HL-60 (cell line): ENCODE data around the gene IFITM10.

ENCODE experiments used
- DNase-seq, 2 experiments: peaks; one replicate each; pipeline ENCODE4 v3.0.0-alpha.2; 2010 to 2020; ENCODE audit warnings: low read depth in 1 of 2, low spot score in 1 of 2
- H3K27ac ChIP-seq: fragments of 250-450 bp; sonication (Bioruptor Pico); replicated peaks from 2 replicates; pipeline ENCODE4 v1.5.1; 2020; ENCODE audit warnings: mild to moderate bottlenecking, moderate library complexity
- H3K27me3 ChIP-seq: fragments of 250-450 bp; sonication (Bioruptor Pico); 2 replicates; pipeline ENCODE4 v1.5.1; 2021; ENCODE audit warnings: mild to moderate bottlenecking, moderate library complexity; ENCODE audit not compliant: insufficient read depth, poor library complexity, severe bottlenecking
- H3K4me3 ChIP-seq: replicated peaks from 2 replicates; pipeline ENCODE4 v1.5.1; 2011; ENCODE audit warnings: mild to moderate bottlenecking, control low read depth, low read length; ENCODE audit not compliant: insufficient read depth
- GABPA ChIP-seq: IDR thresholded peaks from 2 replicates; pipeline ENCODE4 v1.6.1; 2012; ENCODE audit warnings: low read depth
- POLR2AphosphoS5 ChIP-seq: IDR thresholded peaks from 2 replicates; pipeline ENCODE4 v1.6.1; 2012; ENCODE audit warnings: low read depth
- SPI1 ChIP-seq: IDR thresholded peaks from 2 replicates; pipeline ENCODE4 v1.6.1; 2012; ENCODE audit warnings: low read depth, mild to moderate bottlenecking, borderline replicate concordance
- TF ChIP-seq, protein P1 (sequence below): IDR thresholded peaks from one replicate; pipeline ENCODE4 v1.5.1; 2011; ENCODE audit warnings: low read length, control low read depth, inconsistent platforms; ENCODE audit not compliant: insufficient read depth
- TF ChIP-seq, protein P2 (sequence below): IDR thresholded peaks from 2 replicates; pipeline ENCODE4 v1.6.1; 2012; ENCODE audit warnings: low read depth; ENCODE audit not compliant: insufficient replicate concordance

IFITM10 gene

DNA sequence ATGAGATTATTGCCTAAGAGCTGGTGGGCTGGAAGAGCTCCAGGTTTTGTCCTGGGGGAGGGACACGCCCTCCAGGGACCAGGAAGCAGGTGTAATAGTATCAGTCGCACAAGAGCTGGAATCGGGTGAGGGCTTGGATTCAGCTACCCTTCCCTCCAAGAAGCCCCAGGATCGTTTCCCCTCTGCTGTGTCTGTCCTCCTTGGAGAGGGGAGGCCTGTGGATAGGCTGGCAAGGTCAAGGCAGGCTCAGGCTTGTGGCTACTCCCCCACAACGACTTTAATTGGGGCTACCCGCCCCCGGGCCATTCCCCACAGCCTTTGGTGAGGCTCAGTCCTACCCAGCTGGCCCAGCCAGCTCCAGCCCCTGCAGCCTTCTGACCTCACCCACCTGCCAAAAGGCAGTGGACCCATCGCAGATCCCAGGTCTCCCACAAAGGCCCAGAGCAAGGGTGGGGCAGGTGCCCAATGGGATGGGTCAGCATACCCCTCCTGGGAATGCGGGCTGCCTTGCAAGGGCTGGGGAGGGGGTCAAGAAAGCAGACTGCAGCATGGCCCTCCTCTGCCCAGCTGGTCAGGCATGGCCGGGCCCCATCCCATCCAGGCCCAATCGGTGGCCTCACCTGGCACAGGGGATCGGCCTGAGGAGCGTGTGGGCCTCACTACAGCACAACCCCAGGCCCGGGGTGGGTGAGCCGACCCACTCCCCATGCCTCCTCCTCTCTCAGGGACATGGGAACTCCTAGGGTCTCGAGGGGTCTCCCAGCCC, 12.3 kb upstream of the IFITM10 start:
- peak; percentile 30 to 89 for DNase-seq
- TF ChIP-seq, protein P1, sequence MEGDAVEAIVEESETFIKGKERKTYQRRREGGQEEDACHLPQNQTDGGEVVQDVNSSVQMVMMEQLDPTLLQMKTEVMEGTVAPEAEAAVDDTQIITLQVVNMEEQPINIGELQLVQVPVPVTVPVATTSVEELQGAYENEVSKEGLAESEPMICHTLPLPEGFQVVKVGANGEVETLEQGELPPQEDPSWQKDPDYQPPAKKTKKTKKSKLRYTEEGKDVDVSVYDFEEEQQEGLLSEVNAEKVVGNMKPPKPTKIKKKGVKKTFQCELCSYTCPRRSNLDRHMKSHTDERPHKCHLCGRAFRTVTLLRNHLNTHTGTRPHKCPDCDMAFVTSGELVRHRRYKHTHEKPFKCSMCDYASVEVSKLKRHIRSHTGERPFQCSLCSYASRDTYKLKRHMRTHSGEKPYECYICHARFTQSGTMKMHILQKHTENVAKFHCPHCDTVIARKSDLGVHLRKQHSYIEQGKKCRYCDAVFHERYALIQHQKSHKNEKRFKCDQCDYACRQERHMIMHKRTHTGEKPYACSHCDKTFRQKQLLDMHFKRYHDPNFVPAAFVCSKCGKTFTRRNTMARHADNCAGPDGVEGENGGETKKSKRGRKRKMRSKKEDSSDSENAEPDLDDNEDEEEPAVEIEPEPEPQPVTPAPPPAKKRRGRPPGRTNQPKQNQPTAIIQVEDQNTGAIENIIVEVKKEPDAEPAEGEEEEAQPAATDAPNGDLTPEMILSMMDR, result no peak
- TF ChIP-seq GABPA (no peak), POLR2AphosphoS5 (no peak), SPI1 (no peak)
- TF ChIP-seq, protein P2, sequence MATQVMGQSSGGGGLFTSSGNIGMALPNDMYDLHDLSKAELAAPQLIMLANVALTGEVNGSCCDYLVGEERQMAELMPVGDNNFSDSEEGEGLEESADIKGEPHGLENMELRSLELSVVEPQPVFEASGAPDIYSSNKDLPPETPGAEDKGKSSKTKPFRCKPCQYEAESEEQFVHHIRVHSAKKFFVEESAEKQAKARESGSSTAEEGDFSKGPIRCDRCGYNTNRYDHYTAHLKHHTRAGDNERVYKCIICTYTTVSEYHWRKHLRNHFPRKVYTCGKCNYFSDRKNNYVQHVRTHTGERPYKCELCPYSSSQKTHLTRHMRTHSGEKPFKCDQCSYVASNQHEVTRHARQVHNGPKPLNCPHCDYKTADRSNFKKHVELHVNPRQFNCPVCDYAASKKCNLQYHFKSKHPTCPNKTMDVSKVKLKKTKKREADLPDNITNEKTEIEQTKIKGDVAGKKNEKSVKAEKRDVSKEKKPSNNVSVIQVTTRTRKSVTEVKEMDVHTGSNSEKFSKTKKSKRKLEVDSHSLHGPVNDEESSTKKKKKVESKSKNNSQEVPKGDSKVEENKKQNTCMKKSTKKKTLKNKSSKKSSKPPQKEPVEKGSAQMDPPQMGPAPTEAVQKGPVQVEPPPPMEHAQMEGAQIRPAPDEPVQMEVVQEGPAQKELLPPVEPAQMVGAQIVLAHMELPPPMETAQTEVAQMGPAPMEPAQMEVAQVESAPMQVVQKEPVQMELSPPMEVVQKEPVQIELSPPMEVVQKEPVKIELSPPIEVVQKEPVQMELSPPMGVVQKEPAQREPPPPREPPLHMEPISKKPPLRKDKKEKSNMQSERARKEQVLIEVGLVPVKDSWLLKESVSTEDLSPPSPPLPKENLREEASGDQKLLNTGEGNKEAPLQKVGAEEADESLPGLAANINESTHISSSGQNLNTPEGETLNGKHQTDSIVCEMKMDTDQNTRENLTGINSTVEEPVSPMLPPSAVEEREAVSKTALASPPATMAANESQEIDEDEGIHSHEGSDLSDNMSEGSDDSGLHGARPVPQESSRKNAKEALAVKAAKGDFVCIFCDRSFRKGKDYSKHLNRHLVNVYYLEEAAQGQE, result no peak
- no peaks in the 10 kb centered on the region for H3K27me3 ChIP-seq
- peak overlapping the region; percentile 79 for H3K27ac ChIP-seq
- peak overlapping the region; percentile 92 for H3K4me3 ChIP-seq

DNA sequence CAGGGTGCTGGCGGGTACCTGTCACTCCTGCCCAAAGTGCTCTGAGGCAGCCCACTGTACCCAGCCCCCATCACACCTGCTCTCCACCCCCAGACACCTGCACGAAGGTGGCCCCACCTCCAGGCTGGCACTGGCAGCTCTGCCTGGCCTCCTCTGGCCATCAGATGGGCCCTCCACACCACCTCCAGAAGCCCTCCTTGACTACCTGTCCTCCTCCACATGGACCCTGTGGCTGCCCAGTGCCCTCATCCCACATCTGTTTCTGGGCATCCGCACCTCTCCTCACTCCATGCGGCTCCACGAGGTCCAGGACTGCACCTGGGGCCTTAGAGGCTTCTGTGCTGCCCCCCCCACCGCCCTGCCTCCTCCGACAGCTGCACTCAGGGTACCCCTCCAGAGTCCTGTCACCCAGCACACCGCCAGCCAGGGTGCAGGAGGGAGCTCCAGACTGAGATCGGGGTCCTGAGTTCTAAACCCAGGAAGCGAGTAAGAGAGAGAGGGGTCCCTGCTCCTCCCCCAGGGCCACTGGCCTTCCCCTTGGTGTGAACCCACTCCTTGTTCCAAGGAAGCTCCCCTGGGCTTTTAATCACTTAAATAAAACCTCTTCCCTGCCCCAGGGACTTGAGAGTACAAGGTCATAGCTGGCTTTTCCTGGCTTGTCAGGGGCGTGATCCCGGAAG, 11.6 kb upstream of the IFITM10 start:
- Histone ChIP-seq H3K27me3 (no peaks in the 10 kb centered on the region), H3K4me3 (peak overlapping the region; percentile 92), H3K27ac (peak overlapping the region; percentile 79)
- TF ChIP-seq POLR2AphosphoS5, result no peak
- TF ChIP-seq, protein P2, result no peak
- TF ChIP-seq, protein P1, result no peak
- TF ChIP-seq SPI1, result no peak
- TF ChIP-seq GABPA, result no peak
- no peak for DNase-seq

DNA sequence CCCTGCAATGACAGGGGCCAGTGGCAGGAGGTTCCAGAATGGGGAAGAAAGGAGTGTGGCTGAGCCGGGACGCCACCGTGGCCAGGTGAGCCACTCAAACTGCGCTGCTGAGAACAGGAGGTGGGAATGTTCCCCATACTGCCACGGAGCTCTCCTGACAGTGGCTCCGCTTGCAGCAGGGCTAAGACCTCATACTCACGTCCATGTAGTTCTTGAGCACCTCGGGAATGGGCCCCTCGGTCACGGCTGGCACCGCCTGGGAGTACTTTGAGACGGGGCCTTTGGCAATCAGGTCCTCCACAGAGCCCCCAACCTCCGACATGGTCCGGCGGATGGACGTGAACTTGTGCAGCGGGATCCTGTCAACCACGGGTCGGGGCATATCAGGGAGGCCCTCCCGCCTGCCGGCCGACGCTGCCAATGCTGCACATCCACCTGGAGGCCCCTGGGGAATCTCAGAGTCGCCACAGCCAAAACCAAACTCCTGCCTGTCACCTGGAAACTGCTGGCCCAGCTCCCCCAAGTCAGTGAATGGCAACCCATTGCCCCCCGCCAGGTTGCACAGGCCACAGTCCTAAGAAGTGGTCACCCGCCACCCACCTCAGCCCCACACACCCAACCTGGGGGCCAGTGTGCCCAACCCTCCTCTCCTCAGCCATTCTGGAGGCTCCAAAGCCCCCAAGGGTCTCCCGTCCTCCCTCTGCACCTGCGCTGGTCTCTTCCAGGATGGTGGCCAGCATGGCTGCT, 10.9 kb upstream of the IFITM10 start:
- Histone ChIP-seq H3K4me3 (peak overlapping the region; percentile 92), H3K27ac (peak overlapping the region; percentile 79), H3K27me3 (no peaks in the 10 kb centered on the region)
- DNase-seq, result no peak
- no peak for TF ChIP-seq SPI1
- TF ChIP-seq GABPA, result no peak
- TF ChIP-seq, protein P2, result no peak
- TF ChIP-seq, protein P1, result no peak
- no peak; the same call in 1 of the 2 replicates for TF ChIP-seq POLR2AphosphoS5
